GM18511 (cell line): ENCODE results near the gene PSG6.
"Not testable (repeated sequence)": the region's sequence is repeated elsewhere in the genome, so short reads cannot be mapped to it uniquely, and the experiment has no call there.

Experiments
- ATAC-seq: cut with Tn5 transposase; IDR thresholded peaks from one replicate; pipeline ENCODE4 v1.9.1; 2021; ENCODE audit warnings: mild to moderate bottlenecking, moderate library complexity; ENCODE audit not compliant: unreplicated experiment

Gene PSG6

GRCh38 chr19:42854745-42855144 is 62.9 kb downstream of the PSG6 start:
- not testable (repeated sequence) for ATAC-seq

- ATAC-seq: not testable (repeated sequence)
Measured at GRCh38 chr19:42853231-42853630, 64.5 kb downstream of the PSG6 start.

DNA sequence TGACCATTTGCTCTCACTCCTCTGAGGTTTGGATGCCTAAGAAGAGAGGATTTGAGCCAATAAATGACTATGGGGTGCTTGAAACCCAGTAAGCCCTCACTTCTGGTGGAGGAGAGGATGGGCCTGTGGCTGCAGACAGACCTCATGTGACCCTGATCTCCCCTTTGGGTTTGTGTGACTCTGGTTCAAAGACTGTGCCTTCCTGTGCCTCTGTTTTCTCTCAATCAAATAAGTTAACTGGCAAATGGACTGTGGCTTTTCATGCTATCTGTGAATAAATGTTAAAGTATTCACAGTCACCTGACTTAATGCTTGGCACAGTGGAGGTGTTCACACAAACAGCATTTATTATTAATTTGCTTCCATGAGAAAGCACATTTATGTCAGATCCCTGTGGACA is 64.9 kb downstream of the PSG6 start:
- not testable (repeated sequence) for ATAC-seq
